GM19351 (cell line): ENCODE results near the gene SDK1.

Experiments used
- ATAC-seq: cut with Tn5 transposase; IDR thresholded peaks from one replicate; pipeline ENCODE4 v1.9.1; 2021; ENCODE audit warnings: mild to moderate bottlenecking, moderate library complexity; ENCODE audit not compliant: unreplicated experiment

The SDK1 gene

DNA sequence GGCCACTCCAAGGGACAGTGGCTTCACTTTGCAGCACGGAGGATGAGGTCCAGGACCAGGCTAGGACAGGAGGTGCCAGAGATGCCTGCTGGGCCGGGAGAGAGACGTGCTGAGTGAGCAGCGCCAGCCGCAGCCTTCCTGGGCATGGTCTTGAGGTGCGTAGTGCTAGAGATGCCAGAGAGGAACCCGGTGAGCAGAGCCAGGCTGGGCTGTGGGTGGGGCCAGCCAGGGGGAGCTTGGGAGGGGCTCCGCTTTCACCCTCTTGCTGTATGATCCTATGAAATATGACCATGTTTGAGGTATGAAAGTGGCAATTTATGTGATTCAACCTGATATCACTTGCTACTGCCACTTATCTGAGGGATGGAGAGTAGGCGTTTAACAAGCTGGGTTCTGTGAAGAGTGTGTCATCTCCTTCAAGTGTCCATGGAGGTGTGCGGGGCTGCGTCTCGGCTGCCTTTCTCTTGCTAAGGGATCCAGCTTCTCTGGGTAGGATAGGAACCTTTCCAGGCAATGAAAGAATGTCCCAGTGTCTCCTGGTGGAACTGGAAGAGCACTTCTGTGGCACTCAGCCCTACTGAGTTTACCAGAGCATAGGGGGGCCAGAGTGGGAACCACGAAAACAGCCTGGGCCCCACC, 862.6 kb downstream of the SDK1 start:
- no peak for ATAC-seq

DNA sequence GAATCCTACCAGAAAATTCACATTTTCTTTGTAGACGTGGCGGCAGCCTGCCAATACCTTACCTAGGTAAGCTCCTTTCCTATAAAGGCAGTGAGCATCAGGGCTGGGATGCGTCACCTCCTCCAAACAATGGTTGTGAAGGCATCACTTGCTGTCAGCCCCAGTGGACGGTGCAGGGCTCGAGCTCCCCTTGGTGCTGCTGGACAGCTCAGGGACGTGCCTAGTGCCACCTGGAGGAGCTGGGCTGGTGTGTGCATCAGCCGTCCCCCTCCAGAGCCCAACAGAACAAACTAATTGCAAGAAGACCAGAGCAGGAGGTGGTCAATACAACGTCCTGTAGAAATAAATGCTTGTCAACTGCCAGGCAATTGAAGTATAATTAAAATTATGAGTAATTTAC, 863.5 kb downstream of the SDK1 start:
- ATAC-seq = no peak

DNA sequence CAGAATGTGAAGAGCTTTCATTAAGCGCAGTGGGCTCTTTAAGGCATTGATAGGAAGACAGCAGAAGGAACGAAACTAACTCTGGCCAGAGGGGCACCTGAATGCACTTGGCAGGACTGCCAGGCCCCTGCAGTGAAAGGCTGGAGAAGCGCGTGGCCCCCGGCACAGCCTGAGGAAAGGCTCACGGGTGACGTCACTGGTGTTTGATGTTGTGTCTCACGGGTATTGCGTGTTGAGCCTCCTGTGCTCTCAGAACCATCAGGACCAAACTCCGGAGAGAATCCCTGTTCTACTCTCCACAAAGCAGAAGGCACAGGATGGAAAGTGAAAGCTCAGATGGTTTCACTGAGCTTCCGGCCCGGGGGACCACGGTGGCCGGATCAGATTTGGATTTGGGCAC, 865.3 kb downstream of the SDK1 start:
- ATAC-seq = no peak

DNA sequence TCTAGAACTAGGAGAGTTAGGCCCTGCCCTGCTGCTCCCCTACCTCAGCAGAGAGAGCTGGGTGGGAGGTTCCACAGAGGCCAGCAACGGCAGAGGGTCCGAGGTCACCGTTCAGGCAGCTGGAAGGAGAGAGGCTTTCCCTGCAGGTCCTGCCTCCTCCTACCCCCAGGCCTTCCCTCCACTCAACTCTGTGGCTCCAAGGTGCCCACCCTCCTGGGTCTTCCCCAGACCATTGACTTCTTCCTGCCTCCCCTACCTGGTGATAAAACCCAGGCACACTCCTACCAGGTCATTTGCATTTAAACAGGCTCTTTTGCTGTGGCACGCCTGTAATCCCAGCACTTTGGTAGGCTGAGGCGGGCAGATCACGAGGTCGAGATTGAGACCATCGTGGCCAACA, 865.8 kb downstream of the SDK1 start:
- ATAC-seq = no peak

DNA sequence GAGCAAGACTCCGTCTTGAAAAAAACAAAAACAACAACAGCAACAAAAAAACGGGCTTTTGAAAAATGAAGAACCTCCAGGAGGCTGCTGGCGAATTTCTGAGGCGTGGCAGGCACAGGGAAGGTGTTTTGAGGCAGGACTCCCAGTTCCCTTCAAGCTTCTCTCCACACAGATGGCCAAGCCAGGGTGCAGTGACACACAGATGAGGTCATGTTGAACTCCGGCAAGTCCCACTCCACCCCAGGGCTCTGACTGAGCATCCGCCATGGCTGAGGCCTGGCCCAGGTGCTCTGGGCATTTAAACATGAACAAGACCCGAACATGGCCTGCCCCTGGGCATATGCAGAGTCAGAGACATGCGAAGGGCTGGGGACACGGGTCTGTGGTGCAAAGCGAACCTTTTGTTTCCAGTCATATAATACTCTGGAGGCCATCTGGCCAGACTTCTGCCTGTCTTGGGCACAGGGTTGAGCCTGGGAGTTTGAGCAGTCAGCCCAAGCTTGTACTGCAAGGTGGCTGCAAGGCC, 866.4 kb downstream of the SDK1 start:
- no peak for ATAC-seq

DNA sequence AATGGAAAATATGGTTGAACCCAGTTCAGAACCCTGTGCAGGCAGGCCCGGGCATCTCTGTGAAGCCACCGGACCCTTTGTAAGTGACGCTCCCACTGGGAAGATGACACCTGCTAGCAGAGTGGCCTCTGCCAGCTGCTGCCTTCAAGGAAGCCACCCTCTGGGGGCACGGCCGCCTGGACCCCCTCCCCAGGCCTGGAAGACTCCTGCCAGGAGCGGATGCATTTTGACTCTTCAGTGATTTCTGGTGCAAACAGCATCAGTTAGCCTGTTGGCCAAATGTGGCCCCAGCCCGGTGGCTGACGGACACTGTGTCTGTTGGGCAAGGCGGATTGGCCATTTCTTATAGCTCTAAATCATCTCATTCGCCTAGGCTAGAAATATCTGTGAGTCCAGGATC, 867.0 kb downstream of the SDK1 start:
- ATAC-seq = no peak

DNA sequence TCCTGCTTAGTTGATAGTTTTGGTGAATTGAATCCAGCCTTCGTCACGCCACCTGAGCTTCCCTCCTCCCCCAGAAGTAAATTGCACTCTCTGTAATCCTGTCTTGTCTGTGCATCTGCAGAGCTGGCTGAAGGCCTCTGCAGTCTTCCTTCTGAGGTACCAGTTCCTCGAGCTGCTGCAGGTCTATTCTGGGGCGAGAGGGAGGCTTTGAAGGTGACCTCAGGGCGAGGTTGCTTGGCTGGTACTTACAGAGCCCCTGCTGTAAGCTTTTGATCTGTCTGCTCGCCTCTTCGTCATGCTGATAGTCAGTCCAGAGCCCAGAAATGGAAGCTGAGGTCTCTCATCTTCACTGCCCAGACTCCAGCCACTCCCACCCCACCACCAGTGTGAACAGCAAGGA, 867.5 kb downstream of the SDK1 start:
- ATAC-seq = no peak

DNA sequence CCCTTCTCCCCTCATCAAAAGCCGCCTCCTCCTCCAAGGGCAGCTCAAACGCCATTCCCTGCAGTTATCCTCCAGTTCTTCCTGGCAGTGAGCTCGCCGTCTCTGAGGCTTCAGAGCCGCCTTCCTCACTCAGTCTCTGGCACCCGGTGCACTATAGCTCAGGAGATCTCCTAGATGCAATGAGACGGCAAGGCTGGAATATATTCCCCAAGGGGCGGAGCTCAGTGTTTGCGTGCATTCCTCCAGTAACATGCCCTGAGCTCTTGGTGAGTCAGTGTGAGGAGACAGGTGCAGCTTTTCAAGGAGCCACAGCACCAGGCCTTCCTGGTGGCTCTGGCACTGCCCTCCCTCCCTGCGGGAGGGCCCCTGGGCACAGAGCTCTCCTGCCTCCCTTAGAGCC, 868.4 kb downstream of the SDK1 start:
- no peak for ATAC-seq

DNA sequence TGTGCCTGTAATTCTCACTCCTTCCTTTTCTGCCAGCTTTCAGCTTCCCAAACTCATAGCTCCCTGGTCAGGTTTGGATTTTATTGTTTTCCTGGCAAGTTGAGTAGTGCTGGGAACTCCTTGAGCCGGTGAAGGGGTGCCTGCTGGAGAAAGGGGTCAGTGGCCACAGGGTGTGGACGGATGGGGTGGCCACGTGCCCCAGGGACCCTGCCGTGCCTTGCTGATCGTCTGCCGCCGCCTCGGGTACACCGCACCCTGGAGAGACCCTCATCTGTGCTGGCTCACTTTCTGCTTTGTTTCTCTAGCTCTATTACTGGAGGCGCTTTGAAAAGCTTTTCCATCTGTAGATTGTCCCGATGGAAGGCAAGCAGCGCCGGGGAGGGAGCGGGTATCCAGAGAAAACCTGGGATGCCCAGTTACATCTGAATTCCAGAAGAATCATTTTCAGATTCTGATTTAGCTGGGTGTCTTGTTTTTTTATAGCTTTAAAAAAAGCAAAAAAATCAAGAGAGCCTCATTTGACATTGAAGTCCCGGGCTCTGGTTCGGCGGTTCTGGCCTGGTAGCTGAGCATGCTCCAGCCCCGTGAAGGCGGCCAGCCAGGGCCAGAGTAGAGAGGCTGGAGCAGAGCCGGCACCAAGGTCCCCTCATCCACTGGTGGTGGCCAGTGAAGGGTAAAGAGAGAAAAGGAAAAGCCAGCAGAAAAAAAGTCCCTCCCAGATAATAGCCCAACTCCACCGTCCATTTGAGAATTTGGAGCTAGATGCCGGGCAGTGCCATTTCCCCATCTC, 870.1 kb downstream of the SDK1 start:
- ATAC-seq = no peak

DNA sequence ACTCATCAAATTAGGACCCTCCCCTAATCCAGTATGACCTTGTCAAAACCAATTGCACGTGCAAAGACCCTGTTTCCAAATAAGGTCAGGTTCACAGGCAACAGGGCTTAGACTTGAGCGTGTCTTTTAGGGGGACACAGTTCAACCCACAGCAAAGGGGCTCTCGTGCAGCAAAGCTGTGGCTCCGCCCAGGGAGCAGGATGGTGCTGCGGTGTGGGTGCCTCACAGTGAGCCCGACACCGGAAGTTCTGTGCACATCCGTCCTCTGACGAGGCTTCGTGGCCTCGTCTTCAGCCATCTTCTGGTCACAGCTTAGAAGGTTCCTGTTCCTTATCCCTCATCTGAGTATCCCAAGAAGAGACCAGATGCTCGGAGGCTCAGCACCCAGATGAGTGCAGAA, 871.8 kb downstream of the SDK1 start:
- no peak for ATAC-seq

DNA sequence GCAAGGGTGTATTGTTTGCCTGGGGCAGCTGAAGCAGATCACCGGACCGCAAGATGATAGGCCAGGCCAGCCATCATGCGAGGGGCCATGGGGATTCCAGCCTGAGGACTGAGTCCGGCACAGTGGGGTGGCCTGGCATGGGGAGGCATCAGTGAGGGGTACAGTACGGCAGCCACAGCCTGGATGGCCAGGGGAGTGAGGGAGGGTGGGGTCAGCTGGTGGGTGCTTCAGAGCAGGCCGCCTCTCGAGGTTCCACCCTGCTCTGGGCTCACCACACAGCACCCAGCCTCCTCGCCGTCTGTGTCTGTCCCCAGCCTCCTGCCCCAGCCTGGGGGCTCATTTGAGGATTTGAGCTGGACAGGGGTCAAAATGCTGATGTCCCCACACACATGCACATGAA, 872.6 kb downstream of the SDK1 start:
- ATAC-seq = no peak

DNA sequence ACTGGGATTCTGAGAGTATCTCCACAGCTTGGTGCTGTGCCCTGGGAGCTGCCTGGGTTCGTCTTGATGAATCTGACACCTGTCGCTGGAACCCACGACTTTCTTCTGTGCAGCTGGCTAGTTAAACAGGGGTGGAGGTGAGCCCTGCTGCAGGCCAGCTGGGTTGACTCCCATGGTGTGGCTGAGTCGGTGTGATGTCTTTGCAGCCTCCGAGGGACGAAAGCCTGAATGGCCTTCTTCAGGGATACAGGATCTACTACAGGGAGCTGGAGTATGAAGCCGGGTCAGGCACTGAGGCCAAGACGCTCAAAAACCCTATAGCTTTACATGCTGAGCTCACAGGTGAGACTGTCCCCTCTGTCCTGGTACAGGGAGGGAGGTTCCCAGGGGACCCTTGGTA, 873.0 kb downstream of the SDK1 start:
- no peak for ATAC-seq

DNA sequence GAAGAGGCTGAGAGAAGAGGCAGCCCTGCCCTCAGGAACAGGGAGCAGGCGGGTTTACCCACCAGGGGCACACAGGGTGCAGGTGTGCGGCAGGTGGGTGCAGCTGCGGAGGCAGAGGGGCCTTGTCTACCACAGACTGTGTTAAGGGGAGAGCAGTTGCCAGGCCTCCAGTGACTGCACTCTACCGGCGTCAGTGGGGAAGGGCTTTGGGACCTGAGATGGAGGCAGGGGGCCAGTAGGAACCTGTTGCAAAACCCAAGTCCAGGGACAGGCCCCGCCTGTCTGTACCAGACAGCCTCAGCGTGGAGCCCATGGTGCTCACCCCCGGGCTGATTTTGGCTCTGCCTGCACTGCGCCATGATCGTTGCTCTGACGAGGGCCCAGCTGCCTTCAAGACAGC, 873.4 kb downstream of the SDK1 start:
- no peak for ATAC-seq

DNA sequence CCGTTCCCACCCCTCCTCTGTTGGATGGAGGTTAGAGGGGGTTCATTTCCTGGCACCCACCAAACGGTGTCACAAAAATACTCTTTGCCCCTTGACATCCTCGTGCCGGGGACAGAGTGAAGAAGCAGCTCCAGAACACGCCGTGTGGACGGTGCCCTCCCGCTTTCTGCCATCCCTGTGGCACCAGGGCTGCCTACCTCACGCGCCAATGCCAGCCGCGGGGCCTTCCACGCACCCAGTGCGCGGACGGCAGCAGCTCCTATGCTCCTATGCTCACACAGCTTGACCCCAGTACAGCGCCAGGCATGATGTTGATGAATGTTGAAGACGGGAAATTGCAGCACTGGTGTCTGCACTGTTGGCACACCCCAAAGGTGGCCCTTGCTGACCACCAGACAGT, 873.8 kb downstream of the SDK1 start:
- no peak for ATAC-seq

DNA sequence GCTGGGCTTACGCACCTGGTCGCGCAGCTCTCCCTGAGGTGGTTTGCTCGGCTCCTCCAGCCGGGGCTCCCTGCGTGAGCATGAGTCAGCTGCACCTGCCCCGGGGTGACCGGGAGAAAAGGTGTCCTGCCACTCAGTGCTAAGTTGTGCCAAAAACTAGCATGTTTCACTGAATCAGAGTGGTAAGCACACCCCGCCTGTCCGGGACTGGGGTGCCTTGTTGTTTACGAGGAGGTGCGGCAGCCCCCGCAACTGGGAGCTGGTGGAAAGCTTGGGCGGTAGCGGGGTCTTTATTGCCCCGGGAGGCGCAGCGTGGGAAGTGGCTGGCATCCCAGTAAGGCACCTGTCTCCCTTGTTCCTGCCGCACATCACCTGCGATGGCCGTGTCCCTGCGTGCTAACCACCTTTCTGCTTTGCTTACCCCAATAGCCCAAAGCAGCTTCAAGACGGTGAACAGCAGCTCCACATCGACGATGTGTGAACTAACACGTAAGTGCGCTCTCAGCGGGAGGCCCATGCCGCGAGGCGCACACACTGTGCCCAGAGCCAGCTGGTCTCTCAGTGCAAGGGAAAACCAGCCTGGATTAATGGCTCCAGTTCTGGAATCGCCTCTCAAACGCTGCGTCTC, 874.4 kb downstream of the SDK1 start:
- no peak for ATAC-seq

DNA sequence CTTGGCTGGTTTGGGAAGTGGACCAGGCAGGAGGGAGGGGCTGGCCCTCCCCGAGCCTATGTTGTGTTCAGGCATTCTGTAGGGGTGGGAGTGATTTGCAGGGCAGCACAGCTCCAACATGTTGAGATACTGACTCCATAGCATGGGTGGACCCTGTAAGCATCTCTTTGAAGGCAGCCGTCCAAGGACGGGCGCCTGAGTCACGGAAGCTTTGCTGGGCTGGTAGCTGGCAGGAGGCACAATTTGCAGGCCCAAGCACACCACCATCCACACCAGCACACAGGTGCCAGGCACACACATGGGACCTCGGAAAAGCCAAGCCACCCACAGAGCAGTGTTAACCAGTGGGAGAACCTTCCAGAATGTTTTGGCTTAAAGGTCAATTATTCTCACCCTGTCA, 875.9 kb downstream of the SDK1 start:
- no peak for ATAC-seq

DNA sequence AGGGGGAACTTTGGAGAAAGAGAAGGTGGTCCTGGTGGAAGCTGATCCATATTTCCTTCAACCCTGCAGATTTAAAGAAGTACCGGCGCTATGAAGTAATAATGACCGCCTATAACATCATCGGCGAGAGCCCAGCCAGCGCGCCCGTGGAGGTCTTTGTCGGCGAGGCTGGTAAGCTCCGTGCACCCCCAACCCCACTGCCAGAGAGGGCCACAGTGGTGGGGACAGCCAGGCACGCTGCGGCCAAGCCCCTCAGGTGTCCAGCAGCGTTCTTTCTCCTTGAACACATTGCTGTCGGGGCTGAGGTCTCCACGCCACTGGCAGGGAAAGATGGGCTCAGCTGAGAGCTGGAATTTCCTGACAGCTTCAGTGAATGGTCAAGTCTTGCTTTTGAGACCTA, 877.4 kb downstream of the SDK1 start:
- ATAC-seq = no peak

DNA sequence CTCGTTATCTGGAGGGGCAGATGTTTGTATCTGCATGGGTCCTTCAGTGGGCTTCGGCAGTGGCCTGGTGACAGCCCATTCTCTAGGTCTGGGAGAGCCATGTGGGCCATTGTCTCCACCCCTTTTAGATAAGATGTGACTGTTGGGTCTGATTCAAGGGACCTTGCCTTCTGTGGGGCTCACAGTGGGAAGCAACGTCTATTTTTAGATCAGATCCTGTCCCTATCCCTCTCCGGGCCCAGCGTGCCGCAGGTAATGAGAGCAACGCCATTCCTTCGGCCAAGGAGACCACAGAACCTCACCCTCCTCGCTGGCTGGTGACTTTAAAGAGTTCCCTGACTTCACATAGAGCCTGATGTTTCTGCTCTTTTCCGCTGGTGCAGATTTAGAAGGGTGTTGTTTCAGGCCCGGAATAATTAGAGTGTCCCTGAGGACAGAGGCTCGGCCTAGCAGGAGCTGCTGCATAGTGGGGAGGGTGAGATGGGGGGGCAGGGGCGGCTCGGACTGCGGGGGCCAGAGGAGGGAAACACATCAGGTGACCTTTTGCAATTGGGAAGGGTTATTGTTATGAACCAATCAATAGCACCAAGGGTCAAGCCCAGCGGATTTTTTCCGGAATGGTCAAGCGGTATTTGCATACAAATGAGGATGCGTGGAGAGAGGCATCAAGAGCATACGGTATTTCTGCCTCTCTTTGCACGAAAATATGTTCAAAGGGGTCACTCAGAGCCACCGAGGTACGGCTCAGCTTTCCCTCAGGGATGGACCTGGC, 878.0 kb downstream of the SDK1 start:
- no peak for ATAC-seq

DNA sequence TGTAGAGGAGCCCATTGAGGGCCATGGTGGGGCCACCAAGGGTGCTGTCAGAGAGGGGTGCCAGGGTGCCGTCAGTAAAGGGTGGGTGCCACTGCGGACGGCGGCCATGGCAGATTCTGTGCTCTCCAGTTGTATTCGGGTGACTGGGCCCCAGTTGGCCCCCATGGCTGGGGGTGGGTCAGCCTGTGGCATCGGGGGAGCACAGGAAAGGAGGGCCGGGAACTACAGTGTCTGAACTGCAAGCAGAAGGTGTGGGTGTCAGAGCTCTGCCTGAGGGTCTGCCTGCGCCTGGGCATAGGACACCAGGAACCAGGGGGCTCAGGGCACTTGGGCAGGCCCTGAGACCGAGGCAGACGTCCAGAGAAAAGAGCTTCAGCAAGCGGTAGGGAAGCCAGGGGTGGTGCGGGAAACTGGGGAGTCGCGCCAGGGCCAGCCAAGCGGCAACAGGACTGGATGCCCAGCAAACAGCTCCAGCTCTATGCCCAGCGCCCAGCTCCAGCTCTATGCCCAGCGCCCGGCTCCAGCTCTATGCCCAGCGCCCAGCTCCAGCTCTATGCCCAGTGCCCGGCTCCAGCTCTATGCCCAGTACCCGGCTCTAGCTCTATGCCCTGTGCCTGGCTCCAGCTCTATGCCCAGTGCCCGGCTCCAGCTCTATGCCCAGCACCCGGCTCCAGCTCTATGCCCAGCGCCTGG, 878.8 kb downstream of the SDK1 start:
- ATAC-seq = no peak

DNA sequence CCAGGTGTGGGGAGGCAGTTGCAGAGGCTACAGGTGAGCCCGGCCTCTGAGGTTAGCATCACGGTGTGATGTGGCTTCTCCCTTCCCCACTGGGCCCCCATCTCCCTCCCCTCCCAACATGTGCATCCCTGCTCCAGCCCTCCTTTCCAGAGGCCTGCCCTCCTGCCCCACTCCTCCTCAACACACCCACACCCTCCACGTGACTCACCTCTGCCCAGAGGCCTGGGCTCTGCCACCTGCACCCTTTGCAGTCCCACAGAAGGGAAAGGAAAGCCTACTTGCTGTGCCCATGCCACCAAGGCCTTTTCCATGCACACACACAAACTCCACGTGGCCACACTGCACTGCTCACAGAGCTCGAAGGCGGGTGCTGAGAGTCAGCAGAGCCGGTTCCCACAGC, 880.4 kb downstream of the SDK1 start:
- no peak for ATAC-seq
